Measurements from ENCODE around the gene MTMR10.

Gene MTMR10

GRCh38 chr15:31034152-31034551 lies 42.7 kb upstream of the MTMR10 start:
- no peak for TF ChIP-seq CTCF (conservative IDR thresholded peaks at IDR 0.05; ENCODE audit: low read length)
- peak; percentile 53 for DNase-seq (ENCODE audit: low read depth)
- H3K4me3 ChIP-seq (ENCODE audit: low read length): no peak overlapping the region

- TF ChIP-seq CTCF (conservative IDR thresholded peaks at IDR 0.05; ENCODE audit: low read length): 0 out of 2 replicates have a peak, but pooled peaks have one; percentile 9
- peak; percentile 93 for DNase-seq (ENCODE audit: low read depth)
- no peak overlapping the region for H3K4me3 ChIP-seq (ENCODE audit: low read length)
These were observed 41.5 kb upstream of the MTMR10 start for GRCh38 chr15:31032961-31033371.

GRCh38 chr15:31031471-31032067 lies 40.1 kb upstream of the MTMR10 start:
- peak; percentile 57 for DNase-seq (ENCODE audit: low read depth)
- TF ChIP-seq CTCF (conservative IDR thresholded peaks at IDR 0.05; ENCODE audit: low read length): no peak
- no peak overlapping the region for H3K4me3 ChIP-seq (ENCODE audit: low read length)

- no peak for DNase-seq (ENCODE audit: low read depth)
- no peak for TF ChIP-seq CTCF (conservative IDR thresholded peaks at IDR 0.05; ENCODE audit: low read length)
- H3K4me3 ChIP-seq (ENCODE audit: low read length): no peak overlapping the region
These were observed 36.6 kb upstream of the MTMR10 start for GRCh38 chr15:31027910-31028578.

GRCh38 chr15:31025996-31026395 lies 34.6 kb upstream of the MTMR10 start:
- DNase-seq (ENCODE audit: low read depth): no peak
- TF ChIP-seq CTCF (conservative IDR thresholded peaks at IDR 0.05; ENCODE audit: low read length): no peak
- H3K4me3 ChIP-seq (ENCODE audit: low read length): no peak overlapping the region

- peak; percentile 47 for DNase-seq (ENCODE audit: low read depth)
- H3K4me3 ChIP-seq (ENCODE audit: low read length): no peak overlapping the region
- TF ChIP-seq CTCF (conservative IDR thresholded peaks at IDR 0.05; ENCODE audit: low read length): no peak
These were observed 33.6 kb upstream of the MTMR10 start for GRCh38 chr15:31024979-31025378.

- no peak overlapping the region for H3K4me3 ChIP-seq (ENCODE audit: low read length)
- peak; percentile 98 for DNase-seq (ENCODE audit: low read depth)
- no peak for TF ChIP-seq CTCF (conservative IDR thresholded peaks at IDR 0.05; ENCODE audit: low read length)
These were observed 32.9 kb upstream of the MTMR10 start for GRCh38 chr15:31024330-31024729.

All from AG10803 (cell line).